ENCODE measurements around the gene RUBCNL.

DNA sequence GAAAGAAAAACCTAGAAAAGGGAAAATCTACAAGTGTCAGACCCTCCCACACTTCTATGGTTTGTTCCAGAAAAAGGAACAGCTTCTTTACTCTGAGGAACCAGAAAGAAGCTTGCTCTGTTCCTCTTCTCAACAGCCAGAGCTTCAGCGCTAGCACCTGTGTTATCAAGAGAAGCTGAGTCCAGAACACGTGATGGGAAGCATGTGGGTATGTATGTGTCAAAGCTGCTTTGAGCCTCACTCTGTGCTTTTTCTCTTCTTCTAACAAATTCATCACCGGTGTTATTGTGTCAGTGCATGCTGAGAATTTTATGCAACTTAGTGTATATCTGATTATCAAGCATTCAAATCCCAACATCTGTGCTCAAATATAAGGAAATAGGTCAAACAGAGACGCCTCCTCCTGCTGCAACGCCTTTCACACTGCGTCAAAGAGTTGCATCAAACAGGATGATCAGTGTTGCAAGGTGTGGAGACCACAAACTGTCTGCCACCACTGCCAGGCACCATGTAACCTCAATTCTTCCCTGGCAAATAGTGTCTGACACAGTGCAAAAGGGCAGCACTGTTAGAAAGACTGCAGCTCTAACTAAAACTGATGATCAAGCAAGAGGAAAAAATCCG lies 91.4 kb downstream of the RUBCNL start:
- TF ChIP-seq, protein P1, sequence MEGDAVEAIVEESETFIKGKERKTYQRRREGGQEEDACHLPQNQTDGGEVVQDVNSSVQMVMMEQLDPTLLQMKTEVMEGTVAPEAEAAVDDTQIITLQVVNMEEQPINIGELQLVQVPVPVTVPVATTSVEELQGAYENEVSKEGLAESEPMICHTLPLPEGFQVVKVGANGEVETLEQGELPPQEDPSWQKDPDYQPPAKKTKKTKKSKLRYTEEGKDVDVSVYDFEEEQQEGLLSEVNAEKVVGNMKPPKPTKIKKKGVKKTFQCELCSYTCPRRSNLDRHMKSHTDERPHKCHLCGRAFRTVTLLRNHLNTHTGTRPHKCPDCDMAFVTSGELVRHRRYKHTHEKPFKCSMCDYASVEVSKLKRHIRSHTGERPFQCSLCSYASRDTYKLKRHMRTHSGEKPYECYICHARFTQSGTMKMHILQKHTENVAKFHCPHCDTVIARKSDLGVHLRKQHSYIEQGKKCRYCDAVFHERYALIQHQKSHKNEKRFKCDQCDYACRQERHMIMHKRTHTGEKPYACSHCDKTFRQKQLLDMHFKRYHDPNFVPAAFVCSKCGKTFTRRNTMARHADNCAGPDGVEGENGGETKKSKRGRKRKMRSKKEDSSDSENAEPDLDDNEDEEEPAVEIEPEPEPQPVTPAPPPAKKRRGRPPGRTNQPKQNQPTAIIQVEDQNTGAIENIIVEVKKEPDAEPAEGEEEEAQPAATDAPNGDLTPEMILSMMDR (IDR thresholded peaks at IDR 0.05; ENCODE audit: low read depth, low read length) = no peak
- TF ChIP-seq EZH2phosphoT487 (IDR thresholded peaks at IDR 0.05; ENCODE audit: low read depth) = no peak
